Cardiac fibroblast (primary cell): Measurements from ENCODE around the gene TLE4.

ENCODE experiments used
- DNase-seq, 2 donors: peaks; one replicate each; pipeline versions ENCODE4 v3.0.0 to v3.0.0-alpha.2; 2010; ENCODE audit warnings: low read depth in 2 of 2
- H3K4me3 ChIP-seq, 2 donors: replicated peaks in 1 of 2; 1 replicate in 1 of 2; 2 replicates in 1 of 2; pipeline ENCODE4 v1.5.1; 2011; ENCODE audit warnings: low read depth in 2 of 2, low read length in 2 of 2, mild to moderate bottlenecking in 2 of 2, moderate library complexity in 1 of 2
- CTCF ChIP-seq: IDR thresholded peaks from one replicate; pipeline ENCODE4 v1.5.1; 2011; ENCODE audit warnings: low read depth, mild to moderate bottlenecking, low read length, inconsistent platforms

TLE4 gene

GRCh38 chr9:79757074-79757473 lies 185.3 kb downstream of the TLE4 start:
- no peak overlapping the region for H3K4me3 ChIP-seq
- TF ChIP-seq CTCF = no peak
- DNase-seq = no peak

- DNase-seq = peak; percentile 35 to 56
- peak; percentile 45 for TF ChIP-seq CTCF
- H3K4me3 ChIP-seq = no peak overlapping the region
Observed at GRCh38 chr9:79757881-79758669, 186.3 kb downstream of the TLE4 start.

DNA sequence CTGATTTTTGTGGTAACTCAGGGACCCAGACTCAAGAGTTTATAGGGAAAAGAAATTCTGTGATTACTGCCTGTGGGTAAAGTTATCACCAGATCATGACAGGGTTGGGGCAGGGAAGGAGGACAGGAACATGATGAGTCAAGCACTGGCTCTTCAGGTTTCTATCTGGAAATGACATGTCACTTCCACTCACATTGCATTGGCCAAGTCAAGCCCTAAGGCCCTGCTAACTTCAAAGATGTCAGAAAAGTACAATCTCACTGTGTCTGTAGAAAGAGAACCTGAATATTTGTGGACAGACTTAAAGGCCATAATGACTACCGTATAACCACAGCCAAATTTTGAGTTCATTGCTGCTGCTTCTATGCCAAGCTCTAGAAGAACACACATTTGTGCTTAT lies 187.7 kb downstream of the TLE4 start:
- DNase-seq = peak in 1 of 2 donors; percentile 0
- H3K4me3 ChIP-seq = no peak overlapping the region
- TF ChIP-seq CTCF = no peak

GRCh38 chr9:79762070-79762469 lies 190.3 kb downstream of the TLE4 start:
- TF ChIP-seq CTCF = no peak
- H3K4me3 ChIP-seq = no peak overlapping the region
- DNase-seq = no peak

GRCh38 chr9:79763671-79764285 lies 192.0 kb downstream of the TLE4 start:
- no peak for TF ChIP-seq CTCF
- DNase-seq = peak in 1 of 2 donors; percentile 15

GRCh38 chr9:79764374-79764773 lies 192.6 kb downstream of the TLE4 start:
- no peak for TF ChIP-seq CTCF
- no peak overlapping the region for H3K4me3 ChIP-seq
- peak; percentile 85 to 90 for DNase-seq

More at GRCh38 chr9:79763671-79764285, 192.0 kb downstream of the TLE4 start:
- H3K4me3 ChIP-seq = no peak overlapping the region
